ENCODE measurements around the gene APRT.
A peak's percentile ranks its signal among the peaks of the same experiment; 100 is the strongest.

GRCh38 chr16:88815901-88816589, 4.3 kb upstream of the APRT start:
- TF ChIP-seq CTCF (IDR thresholded peaks at IDR 0.05; ENCODE audit: borderline replicate concordance, extremely low read depth, low read length, poor library complexity, severe bottlenecking) (peak; percentile 98), EZH2 (IDR thresholded peaks at IDR 0.05; ENCODE audit: borderline replicate concordance, low read depth, low read length, severe bottlenecking) (no peak)
